Duodenal mucosa (tissue), 2 donors: ENCODE measurements around the gene CATSPERE.
"Not testable (repeated sequence)": the region's sequence is repeated elsewhere in the genome, so short reads cannot be mapped to it uniquely, and the experiment has no call there.

ENCODE experiments used
- H3K27ac ChIP-seq: one replicate; pipeline ENCODE4 v1.7.0; 2013; ENCODE audit warnings: low read depth, low read length
- H3K27me3 ChIP-seq, 2 donors: one replicate each; pipeline ENCODE4 v1.7.0; 2013; ENCODE audit warnings: low read length in 2 of 2, control low read depth in 1 of 2; ENCODE audit not compliant: insufficient read depth in 2 of 2, control insufficient read depth in 1 of 2
- H3K36me3 ChIP-seq, 2 donors: one replicate each; pipeline ENCODE4 v1.7.0; 2013; ENCODE audit warnings: low read length in 2 of 2, control low read depth in 1 of 2; ENCODE audit not compliant: insufficient read depth in 2 of 2, control insufficient read depth in 1 of 2
- H3K4me1 ChIP-seq, 2 donors: one replicate each; pipeline ENCODE4 v1.7.0; 2013; ENCODE audit warnings: low read length in 2 of 2, control low read depth in 1 of 2; ENCODE audit not compliant: insufficient read depth in 2 of 2, control insufficient read depth in 1 of 2
- H3K4me3 ChIP-seq, 2 donors: one replicate each; pipeline ENCODE4 v1.7.0; 2013; ENCODE audit warnings: low read length in 2 of 2, low read depth in 1 of 2
- H3K9ac ChIP-seq, 2 donors: one replicate each; pipeline ENCODE4 v1.7.0; 2013; ENCODE audit warnings: low read length in 2 of 2, low read depth in 1 of 2
- H3K9me3 ChIP-seq, 2 donors: one replicate each; pipeline ENCODE4 v1.7.0; 2013; ENCODE audit warnings: low read length in 2 of 2, control low read depth in 1 of 2; ENCODE audit not compliant: control insufficient read depth in 1 of 2

The CATSPERE gene

GRCh38 chr1:244460197-244460596 is 876 bp upstream of the CATSPERE start:
- Histone ChIP-seq H3K4me3 (no peak overlapping the region), H3K4me1 (peaks cover 0 to 6% of the 10 kb centered on the region in 2 donors), H3K27me3 (no peaks in the 10 kb centered on the region), H3K9me3 (no peaks in the 10 kb centered on the region), H3K9ac (no peak overlapping the region), H3K27ac (no peak overlapping the region), H3K36me3 (no peaks in the 10 kb centered on the region)

GRCh38 chr1:244466724-244467123 is 5.7 kb downstream of the CATSPERE start:
- Histone ChIP-seq H3K9ac (no peak overlapping the region), H3K4me1 (no peaks in the 10 kb centered on the region), H3K9me3 (no peaks in the 10 kb centered on the region), H3K27ac (no peak overlapping the region), H3K27me3 (no peaks in the 10 kb centered on the region), H3K36me3 (no peaks in the 10 kb centered on the region), H3K4me3 (no peak overlapping the region)

- H3K4me1 ChIP-seq = no peaks in the 10 kb centered on the region
- no peaks in the 10 kb centered on the region for H3K27me3 ChIP-seq
- no peak overlapping the region for H3K27ac ChIP-seq
- no peaks in the 10 kb centered on the region for H3K9me3 ChIP-seq
- H3K4me3 ChIP-seq = no peak overlapping the region
- no peak overlapping the region for H3K9ac ChIP-seq
- H3K36me3 ChIP-seq = no peaks in the 10 kb centered on the region
Observed at GRCh38 chr1:244473059-244473605, 12.1 kb downstream of the CATSPERE start.

- H3K27me3 ChIP-seq, H3K36me3 ChIP-seq, H3K27ac ChIP-seq, H3K4me1 ChIP-seq, H3K9ac ChIP-seq, H3K4me3 ChIP-seq, H3K9me3 ChIP-seq: not testable (repeated sequence)
Observed at GRCh38 chr1:244484971-244485370, 23.9 kb downstream of the CATSPERE start.

GRCh38 chr1:244494653-244495052 is 33.6 kb downstream of the CATSPERE start:
- H3K36me3 ChIP-seq = no peaks in the 10 kb centered on the region
- no peak overlapping the region for H3K4me3 ChIP-seq
- no peaks in the 10 kb centered on the region for H3K27me3 ChIP-seq
- no peaks in the 10 kb centered on the region for H3K4me1 ChIP-seq
- H3K9me3 ChIP-seq = no peaks in the 10 kb centered on the region
- H3K27ac ChIP-seq = no peak overlapping the region
- H3K9ac ChIP-seq = no peak overlapping the region

GRCh38 chr1:244496186-244496585 is 35.1 kb downstream of the CATSPERE start:
- Histone ChIP-seq H3K36me3 (no peaks in the 10 kb centered on the region), H3K27ac (no peak overlapping the region), H3K9me3 (no peaks in the 10 kb centered on the region), H3K4me1 (no peaks in the 10 kb centered on the region), H3K9ac (no peak overlapping the region), H3K27me3 (no peaks in the 10 kb centered on the region), H3K4me3 (no peak overlapping the region)

- Histone ChIP-seq H3K4me1 (no peaks in the 10 kb centered on the region), H3K4me3 (no peak overlapping the region), H3K9ac (no peak overlapping the region), H3K27me3 (no peaks in the 10 kb centered on the region), H3K9me3 (no peaks in the 10 kb centered on the region), H3K27ac (no peak overlapping the region), H3K36me3 (no peaks in the 10 kb centered on the region)
Observed at GRCh38 chr1:244497805-244498204, 36.7 kb downstream of the CATSPERE start.

GRCh38 chr1:244499484-244499883 is 38.4 kb downstream of the CATSPERE start:
- not testable (repeated sequence) for H3K4me1 ChIP-seq, H3K27ac ChIP-seq, H3K9ac ChIP-seq, H3K4me3 ChIP-seq, H3K9me3 ChIP-seq, H3K27me3 ChIP-seq, H3K36me3 ChIP-seq

GRCh38 chr1:244500515-244500914 is 39.4 kb downstream of the CATSPERE start:
- not testable (repeated sequence) for H3K4me3 ChIP-seq, H3K9ac ChIP-seq, H3K27ac ChIP-seq, H3K4me1 ChIP-seq, H3K36me3 ChIP-seq, H3K9me3 ChIP-seq, H3K27me3 ChIP-seq

- Histone ChIP-seq H3K9ac (no peak overlapping the region), H3K36me3 (no peaks in the 10 kb centered on the region), H3K4me3 (no peak overlapping the region), H3K4me1 (no peaks in the 10 kb centered on the region), H3K9me3 (no peaks in the 10 kb centered on the region), H3K27me3 (no peaks in the 10 kb centered on the region), H3K27ac (no peak overlapping the region)
Observed at GRCh38 chr1:244502630-244503029, 41.6 kb downstream of the CATSPERE start.

- no peak overlapping the region for H3K4me3 ChIP-seq
- no peaks in the 10 kb centered on the region for H3K4me1 ChIP-seq
- no peaks in the 10 kb centered on the region for H3K27me3 ChIP-seq
- H3K27ac ChIP-seq = no peak overlapping the region
- H3K36me3 ChIP-seq = no peaks in the 10 kb centered on the region
- no peak overlapping the region for H3K9ac ChIP-seq
- H3K9me3 ChIP-seq = no peaks in the 10 kb centered on the region
Observed at GRCh38 chr1:244513493-244513892, 52.4 kb downstream of the CATSPERE start.
